ENCODE results near the gene HECTD2.

GRCh38 chr10:91381257-91381891, 28.8 kb upstream of the HECTD2 start:
- TF ChIP-seq CTCF (IDR thresholded peaks at IDR 0.05), result no peak
- no peak for TF ChIP-seq EP300 (IDR thresholded peaks at IDR 0.05)
- TF ChIP-seq POLR2A (IDR thresholded peaks at IDR 0.05), result no peak
